Ovary (tissue), 3 donors: ENCODE data around the gene PHYH.

ENCODE experiments used
- POLR2A ChIP-seq: fragments of 450-650 bp; IDR thresholded peaks from one replicate; pipeline ENCODE4 v1.6.1; 2017; ENCODE audit warnings: antibody characterized with exemption, mild to moderate bottlenecking, moderate library complexity
- TF ChIP-seq, protein P1 (sequence below), 3 donors: fragments of 450-650 bp in 2 of 3; fragments of 200-600 bp in 1 of 3; IDR thresholded peaks; one replicate each; pipeline versions ENCODE4 v1.5.1 to v1.8.0; 2016 to 2022; ENCODE audit warnings: antibody characterized with exemption in 3 of 3, mild to moderate bottlenecking in 1 of 3
- donor health status: DM: no; HTN: no; CAD: no.

DNA sequence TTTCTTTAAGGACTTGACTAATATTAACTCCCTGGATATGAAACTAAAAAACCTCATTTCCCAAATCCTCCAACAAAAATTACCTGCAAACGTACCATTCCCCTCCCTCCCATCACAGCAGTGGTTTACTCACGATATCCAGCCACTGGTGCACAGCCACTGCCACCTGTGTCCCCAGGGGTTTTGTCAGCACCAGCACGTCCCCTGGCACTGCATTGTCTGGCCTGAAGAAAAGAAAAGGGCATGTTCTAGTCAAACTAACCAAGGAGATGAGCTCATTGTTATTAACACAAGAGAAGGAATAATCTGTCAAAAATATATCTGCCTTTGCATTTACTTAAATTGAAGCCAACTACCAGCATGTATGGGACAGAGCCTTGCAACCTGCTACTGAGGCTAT, 29.7 kb upstream of the PHYH start:
- TF ChIP-seq, protein P1, sequence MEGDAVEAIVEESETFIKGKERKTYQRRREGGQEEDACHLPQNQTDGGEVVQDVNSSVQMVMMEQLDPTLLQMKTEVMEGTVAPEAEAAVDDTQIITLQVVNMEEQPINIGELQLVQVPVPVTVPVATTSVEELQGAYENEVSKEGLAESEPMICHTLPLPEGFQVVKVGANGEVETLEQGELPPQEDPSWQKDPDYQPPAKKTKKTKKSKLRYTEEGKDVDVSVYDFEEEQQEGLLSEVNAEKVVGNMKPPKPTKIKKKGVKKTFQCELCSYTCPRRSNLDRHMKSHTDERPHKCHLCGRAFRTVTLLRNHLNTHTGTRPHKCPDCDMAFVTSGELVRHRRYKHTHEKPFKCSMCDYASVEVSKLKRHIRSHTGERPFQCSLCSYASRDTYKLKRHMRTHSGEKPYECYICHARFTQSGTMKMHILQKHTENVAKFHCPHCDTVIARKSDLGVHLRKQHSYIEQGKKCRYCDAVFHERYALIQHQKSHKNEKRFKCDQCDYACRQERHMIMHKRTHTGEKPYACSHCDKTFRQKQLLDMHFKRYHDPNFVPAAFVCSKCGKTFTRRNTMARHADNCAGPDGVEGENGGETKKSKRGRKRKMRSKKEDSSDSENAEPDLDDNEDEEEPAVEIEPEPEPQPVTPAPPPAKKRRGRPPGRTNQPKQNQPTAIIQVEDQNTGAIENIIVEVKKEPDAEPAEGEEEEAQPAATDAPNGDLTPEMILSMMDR (IDR thresholded peaks at IDR 0.05): no peak
- TF ChIP-seq POLR2A: no peak
